GM12872 (cell line): ENCODE data around the gene CHAF1B.

Experiments
- TF ChIP-seq, protein P1 (sequence below): IDR thresholded peaks from 3 replicates; pipeline ENCODE4 v1.5.1; 2011; ENCODE audit warnings: low read depth, mild to moderate bottlenecking, low read length, moderate library complexity; ENCODE audit not compliant: insufficient read depth

CHAF1B gene

DNA sequence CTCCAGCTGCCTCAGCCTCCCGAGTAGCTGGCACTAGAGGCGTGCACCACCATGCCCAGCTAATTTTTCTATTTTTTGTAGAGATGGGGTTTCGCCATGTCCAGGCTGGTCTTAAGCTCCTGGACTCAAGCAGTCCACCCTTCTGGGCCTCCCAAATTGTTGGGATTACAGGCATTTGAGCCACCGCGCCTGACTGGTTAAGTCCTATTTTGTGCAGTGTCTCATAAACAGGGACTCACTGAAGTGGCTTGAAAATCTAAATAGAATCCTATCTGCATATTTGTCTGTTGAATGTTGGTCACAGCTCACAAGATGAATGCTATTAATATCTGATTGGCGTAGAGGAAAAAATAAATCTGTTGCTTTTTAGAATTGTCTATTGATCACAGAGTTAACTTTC lies 5.9 kb upstream of the CHAF1B start:
- TF ChIP-seq, protein P1, sequence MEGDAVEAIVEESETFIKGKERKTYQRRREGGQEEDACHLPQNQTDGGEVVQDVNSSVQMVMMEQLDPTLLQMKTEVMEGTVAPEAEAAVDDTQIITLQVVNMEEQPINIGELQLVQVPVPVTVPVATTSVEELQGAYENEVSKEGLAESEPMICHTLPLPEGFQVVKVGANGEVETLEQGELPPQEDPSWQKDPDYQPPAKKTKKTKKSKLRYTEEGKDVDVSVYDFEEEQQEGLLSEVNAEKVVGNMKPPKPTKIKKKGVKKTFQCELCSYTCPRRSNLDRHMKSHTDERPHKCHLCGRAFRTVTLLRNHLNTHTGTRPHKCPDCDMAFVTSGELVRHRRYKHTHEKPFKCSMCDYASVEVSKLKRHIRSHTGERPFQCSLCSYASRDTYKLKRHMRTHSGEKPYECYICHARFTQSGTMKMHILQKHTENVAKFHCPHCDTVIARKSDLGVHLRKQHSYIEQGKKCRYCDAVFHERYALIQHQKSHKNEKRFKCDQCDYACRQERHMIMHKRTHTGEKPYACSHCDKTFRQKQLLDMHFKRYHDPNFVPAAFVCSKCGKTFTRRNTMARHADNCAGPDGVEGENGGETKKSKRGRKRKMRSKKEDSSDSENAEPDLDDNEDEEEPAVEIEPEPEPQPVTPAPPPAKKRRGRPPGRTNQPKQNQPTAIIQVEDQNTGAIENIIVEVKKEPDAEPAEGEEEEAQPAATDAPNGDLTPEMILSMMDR: no peak

DNA sequence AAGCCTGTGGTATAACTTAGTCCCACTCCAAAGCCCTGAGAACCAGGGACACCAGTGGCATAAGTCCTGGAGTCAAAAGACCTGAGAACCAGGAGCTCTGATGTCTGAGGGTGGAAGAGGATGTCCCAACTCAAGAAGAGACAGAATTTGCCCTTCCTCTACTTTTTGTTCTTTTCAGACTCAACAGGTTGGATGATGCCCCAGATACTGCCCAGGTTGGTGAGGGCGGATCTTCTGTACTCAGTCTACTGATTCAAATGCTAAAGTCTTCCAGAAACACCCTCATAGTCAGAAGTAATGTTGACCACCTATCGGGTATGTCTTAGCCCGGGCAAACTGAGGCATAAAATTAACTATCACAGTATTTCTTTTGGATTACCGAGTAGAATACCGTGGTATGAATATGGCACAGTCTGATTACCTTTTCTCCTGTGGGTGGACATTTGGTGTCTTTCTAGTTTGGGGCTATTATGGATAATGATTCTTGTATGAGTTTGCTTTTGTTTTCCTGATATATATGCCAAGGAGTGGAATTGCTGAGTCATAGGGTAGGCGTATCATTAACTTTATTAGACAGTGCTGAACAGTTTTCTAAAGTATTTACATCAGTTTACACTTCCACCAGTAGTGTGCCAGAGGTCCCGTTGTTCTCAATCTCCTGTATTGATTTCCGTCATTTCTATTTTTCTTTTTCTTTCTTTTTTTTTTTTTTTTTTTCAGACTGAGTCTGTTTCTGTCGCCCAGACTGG lies 3.2 kb upstream of the CHAF1B start:
- TF ChIP-seq, protein P1: no peak

- TF ChIP-seq, protein P1: no peak
Measured at GRCh38 chr21:36384885-36385232, 333 bp upstream of the CHAF1B start.

DNA sequence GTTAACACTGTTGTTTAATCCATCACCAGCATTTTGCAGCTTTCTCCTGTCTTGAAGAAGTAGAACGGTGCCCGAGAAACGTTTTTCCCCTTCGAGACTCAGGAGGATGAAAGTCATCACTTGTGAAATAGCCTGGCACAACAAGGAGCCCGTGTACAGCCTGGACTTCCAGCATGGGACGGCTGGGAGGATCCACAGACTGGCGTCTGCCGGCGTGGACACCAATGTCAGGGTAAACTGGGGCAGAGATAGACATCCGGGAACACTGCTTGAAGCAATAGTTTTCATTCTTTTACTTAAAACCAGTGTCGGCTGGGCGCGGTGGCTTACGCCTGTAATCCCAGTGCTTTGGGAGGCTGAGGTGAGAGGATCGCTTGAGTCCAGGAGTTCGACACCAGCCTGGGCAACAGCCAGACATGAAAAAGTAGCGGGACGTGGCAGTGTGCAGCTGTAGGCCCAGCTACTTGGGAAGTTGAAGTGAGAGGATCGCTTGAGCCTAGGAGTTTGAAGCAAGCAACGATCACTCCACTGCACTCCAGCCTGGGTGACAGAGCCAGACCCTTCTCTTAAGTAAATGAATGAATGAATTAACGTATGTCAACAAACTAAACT lies 945 bp downstream of the CHAF1B start:
- TF ChIP-seq, protein P1: no peak

DNA sequence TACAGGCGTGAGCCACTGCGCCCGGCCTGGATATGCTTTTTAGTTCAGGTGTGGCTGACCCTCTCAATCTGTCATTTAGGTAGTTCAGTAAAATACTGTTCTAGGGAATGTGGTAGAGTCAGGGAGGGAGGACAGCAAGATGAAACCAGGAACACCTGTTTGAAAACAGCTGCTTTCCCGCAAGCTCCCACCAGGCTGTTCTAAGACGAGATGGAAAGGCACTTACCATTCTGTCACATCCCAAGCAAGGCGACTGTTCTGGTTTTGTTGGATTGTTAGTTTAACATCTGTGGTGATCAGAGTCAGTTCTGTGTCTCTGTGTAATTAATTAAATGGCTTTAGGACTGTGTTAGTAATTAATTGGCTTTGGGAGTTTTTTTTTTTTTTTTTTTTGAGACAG lies 2.9 kb downstream of the CHAF1B start:
- TF ChIP-seq, protein P1: no peak

DNA sequence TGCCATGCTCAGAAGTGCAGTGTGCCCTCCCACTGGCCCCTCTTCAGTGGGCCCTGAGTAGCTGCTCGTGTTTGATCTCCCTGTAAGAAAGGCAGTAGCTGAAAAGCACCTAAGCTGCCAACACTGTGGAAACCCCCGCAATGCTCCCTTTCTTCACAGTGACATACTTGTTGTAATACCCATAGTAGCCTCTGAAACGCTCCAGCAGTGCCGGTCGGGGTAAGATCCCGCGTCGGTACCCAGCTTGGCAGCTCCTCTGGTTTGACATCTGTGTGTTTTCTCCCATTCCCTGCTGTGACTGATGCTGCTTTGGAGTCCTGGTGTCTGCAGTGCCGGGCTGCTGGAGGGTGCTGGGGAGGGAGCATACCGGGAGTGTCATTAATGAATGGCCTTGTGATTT lies 3.6 kb downstream of the CHAF1B start:
- TF ChIP-seq, protein P1: 0 out of 3 replicates have a peak, but pooled peaks have one; percentile 21

- TF ChIP-seq, protein P1: no peak
Measured at GRCh38 chr21:36395353-36396111, 10.3 kb downstream of the CHAF1B start.
